Measurements from ENCODE around the gene UNC50.

GRCh38 chr2:98568161-98568956, 40.0 kb upstream of the UNC50 start:
- TF ChIP-seq EZH2 (optimal IDR thresholded peaks at IDR 0.05; ENCODE audit: low read depth, low read length) = no peak
- TF ChIP-seq, protein P1, sequence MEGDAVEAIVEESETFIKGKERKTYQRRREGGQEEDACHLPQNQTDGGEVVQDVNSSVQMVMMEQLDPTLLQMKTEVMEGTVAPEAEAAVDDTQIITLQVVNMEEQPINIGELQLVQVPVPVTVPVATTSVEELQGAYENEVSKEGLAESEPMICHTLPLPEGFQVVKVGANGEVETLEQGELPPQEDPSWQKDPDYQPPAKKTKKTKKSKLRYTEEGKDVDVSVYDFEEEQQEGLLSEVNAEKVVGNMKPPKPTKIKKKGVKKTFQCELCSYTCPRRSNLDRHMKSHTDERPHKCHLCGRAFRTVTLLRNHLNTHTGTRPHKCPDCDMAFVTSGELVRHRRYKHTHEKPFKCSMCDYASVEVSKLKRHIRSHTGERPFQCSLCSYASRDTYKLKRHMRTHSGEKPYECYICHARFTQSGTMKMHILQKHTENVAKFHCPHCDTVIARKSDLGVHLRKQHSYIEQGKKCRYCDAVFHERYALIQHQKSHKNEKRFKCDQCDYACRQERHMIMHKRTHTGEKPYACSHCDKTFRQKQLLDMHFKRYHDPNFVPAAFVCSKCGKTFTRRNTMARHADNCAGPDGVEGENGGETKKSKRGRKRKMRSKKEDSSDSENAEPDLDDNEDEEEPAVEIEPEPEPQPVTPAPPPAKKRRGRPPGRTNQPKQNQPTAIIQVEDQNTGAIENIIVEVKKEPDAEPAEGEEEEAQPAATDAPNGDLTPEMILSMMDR (IDR thresholded peaks at IDR 0.05; ENCODE audit: low read length) = no peak
